ENCODE data around the gene ULBP2.

DNA sequence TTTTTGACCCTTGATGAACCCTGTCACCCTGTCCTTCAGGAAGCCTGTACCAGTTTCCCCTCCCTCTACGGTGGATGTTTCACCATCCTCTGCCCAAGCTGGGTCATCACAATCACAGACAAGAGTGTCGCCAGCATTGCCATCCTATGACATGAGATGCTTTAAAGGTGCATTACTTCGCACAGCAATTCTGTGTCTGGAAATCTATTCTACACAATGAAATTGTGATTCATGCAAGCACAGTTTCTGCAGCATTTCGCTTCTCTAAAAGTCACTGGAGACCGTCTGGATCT, 2.5 kb upstream of the ULBP2 start:
- TF ChIP-seq CTCF (conservative IDR thresholded peaks at IDR 0.05; ENCODE audit: low read length) (no peak), EZH2phosphoT487 (IDR thresholded peaks at IDR 0.05; ENCODE audit: borderline replicate concordance, low read depth, low read length) (peak; percentile 2; the same call in 1 of the 2 replicates)
